Measurements from ENCODE around the gene INSIG1. TPM values are rescaled to one million over a fixed set of nuclear protein-coding genes. Genes with fewer than 3 reads are reported as not detected.

Gene INSIG1
- total RNA-seq, 1 donor from 2014 or later: 256 TPM

DNA sequence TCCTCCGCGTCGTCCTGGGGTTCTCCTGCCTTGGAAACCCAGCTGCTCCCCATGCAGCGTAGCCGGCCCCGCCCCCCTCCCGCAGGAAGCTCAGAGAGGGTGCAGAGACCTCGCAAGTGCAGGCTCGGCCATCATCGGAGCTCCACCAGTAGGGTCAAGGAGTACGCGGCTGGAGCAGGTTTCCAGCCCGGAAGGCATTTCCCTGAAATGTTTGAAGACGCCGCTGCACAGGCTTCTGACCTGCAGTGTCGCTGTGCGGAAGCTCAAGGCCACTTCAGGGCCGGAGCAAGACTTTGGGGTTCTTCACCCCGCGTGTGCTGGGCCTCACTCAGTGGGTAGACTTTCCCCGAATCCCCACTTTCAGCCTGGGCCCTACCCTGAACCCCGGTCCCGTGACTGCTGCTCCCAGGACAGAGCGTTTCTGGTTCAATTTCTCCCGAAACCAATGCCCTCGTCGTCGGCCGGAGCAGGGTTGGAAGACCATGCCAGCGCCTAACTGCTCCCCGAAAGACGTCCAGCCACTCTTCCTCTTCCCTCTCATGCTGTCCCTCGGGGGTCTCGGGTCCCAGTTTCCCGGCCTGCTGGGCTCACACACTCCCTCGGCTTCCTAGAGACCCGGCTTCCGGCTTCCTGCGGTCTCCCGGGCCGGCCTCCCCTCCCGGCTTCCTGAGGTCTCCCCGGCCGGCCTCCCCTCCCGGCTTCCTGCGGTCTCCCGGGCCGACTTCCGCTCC is 52.1 kb downstream of the INSIG1 start:
- DNase-seq (ENCODE audit: low spot score): no peak

DNA sequence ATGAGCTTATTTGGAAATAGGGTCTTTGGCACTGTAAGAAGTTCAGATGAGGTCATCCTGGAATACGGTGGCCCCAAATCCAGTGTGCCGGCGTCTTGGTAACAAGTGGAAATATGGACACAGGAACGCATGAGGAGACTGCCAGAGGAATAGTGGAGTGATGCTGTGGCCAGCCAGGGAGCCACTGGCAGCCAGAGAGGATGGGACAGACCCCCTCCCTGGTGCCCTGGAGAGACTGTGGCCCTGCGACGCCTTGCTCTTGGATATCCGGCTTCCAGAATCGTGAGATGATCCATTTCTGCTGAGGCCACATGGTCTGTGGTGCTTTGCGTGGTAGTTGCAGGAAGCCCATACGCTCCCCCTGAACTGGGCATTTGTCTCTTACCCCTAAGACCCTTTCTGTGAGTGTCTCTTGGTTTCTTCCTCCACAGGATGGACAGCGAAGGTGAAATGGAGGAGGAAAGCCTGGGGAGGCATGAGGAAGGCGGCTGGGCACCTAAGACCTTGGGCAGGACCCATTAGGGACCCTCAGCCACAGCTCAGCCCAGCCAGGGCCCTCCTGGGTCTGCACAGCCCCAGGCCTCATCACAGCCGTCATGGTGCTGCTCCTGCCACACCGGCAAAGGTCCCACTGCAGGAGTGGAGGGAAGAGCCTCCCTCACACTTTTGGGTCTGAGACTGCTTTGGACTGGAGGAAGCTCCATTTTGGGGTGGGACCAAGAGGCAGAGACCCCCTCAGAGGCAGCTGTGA is 53.6 kb downstream of the INSIG1 start:
- DNase-seq (ENCODE audit: low spot score): no peak

DNA sequence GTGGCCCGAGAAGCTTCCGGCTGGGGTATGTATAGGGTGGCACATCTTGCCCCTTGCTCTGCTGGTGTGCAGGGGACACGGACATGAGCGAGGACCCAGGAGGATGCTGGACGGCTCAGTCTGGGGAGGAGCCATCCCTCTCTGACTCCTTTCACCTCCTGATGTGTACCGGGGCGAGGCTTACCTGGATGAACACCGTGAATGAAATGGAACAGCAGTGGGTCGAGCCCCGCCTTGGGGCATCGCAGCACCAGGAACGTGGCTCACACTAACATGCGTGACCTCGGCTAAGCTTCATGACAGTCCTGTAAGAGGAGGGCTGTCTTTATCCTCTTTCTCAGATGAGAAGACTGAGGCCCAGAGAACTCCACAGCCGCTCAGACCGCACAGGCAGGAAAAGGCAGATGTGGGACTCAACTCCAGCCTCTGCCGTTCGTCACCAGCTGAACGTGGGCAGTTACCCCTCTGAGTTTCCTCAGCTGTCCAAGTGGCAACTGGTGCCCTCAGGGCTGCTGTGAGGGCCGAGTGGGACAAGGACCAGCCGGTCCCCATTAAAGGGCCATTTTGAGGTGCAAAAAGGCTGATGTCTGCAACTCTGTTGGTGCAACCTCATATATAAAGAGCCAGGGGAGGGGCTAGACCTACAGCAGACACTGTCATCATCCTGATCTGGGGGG is 54.5 kb downstream of the INSIG1 start:
- no peak for DNase-seq (ENCODE audit: low spot score)

DNA sequence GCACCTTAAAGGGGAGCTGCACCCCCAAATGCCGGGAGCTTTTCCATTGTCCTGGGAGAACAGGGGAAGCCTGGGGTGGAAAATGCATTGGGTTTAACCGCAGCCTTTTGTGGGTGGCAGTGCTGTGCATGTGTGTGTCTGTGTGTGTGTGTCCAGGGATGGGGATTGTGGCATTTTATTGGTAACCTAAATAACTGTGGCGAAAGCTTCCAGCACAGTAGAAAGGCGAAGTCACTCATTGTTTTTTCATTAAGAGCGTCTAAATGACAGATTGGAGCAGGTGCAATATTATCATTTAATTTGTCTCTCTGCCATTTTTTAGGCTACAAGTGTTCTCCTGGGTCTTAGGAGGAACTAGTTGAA is 55.1 kb downstream of the INSIG1 start:
- no peak for DNase-seq (ENCODE audit: low spot score)

DNA sequence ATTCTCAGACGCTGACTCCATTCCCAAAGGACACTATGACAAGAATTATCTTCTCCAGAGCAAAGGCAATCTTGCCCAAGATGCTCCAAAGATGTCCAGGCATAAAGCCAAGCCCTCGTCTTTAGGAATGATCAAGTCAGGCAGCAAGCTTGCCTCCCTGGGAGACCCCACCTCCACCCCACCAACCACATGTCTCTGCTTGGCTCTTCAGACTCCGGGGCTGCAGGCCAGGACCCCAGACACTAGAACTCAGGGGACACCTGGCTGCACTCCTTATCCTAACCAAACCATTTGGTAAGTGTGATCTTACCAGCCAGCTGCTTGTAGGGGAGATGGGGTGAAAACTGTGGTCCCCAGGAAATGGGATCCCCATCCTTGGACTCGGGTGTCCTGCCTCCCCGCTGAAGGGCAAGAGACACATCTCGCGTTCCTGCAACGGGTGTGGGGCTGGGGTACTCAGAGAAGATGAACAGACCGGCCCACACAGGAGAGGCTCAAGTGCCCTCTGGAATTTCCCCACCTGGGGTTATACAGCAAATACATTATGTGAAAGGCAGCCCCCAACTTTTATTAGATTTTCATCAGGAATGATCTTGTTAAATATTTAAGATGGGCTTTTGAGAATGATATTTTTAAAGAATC is 55.7 kb downstream of the INSIG1 start:
- DNase-seq (ENCODE audit: low spot score): no peak

DNA sequence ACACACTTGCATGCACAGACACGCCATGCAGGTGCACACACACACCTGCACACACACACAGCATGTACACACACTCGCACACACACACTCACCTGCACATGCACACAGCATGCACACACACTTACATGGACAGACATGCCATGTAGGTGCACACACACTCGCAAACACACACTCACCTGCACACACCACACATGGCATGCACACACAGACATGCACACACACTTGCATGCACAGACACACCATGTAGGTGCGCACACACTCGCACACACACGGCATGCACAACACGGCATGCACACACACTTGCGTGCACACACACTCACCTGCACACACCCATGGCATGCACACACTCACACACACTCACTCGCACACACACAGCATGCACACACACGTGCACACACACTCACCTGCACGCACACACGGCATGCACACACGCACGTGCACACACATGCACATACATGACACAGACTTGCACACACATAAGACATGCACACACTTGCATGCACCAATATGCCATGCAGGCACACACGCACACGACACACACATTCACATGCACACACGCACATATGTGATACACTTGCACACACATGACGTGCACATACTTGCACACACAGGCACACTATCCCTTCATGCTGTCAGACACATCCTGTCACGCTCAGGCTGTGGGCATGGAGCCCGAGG is 56.8 kb downstream of the INSIG1 start:
- no peak for DNase-seq (ENCODE audit: low spot score)

DNA sequence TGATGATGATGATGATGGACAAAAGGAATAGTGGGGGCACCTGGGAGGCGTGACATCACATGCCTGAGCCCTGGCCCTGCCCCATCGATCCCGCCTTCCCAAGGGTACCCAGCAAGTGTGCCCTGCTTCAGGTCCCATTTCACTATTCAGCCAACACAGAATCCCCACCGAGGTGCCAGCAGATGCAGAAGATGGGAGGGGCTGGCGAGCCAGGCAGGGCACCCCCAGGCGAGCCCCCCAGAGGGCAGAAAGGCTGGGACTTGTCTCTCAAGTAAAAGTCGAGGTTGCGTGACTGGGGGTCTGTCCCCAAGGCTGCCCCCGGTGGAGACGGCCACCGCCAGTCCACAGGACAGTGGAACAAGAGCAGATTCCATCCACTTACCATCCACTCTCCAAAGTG is 57.5 kb downstream of the INSIG1 start:
- DNase-seq (ENCODE audit: low spot score): no peak

DNA sequence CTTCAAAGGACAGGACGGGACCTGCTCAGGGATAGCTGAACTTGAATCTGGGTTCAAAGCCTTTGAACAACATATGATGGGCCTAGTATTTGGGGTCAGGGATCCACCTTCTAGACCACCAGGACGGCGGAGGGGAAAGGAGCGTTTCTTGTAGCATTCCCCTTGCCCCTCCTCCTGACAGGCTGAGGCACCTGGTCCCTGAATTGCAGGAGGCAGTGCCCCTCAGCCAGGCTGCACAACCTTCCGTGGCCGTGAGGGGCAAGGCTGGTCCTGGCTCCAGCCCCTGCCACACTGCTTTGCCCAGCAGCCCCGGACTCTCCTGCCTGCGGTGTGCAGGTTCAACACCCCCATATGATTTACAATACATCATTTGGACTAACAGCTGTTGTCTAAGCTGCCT is 58.1 kb downstream of the INSIG1 start:
- DNase-seq (ENCODE audit: low spot score): no peak

DNA sequence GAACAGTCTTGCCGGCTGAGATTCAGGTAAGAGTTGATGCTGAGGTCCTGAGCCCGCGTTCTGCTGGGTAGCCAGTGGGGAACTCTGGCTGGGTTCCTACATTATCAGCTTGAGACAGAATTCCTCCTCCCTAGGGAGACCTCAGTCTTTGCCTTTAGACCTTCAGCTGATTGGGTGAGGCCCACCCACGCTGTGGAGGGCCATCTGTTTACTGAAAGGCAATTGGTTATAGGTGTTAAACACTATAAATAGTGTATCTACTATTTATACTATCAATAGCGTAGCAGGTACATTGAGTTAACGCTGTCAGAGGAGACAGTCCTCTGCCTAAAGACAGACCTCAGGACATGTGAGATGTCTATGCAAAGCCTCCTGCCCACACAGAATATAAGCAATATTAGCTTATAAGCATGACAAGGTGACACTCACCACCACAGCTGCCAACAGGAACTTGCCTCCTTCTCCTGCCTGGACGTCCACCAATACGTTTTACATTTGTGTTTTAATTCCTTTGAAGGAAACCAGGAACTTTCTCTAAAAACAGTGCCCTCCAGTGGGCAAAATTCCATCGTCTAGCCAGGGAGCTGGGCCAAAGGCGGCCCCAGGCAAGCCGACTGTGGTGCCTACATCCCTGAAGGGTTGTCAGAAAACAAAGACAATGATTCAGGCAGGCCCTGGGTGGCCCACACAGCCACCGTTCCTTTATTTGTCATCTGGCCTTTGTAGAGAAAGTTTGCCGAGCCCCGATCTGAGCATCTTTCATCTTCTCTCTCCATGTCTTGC is 58.8 kb downstream of the INSIG1 start:
- no peak for DNase-seq (ENCODE audit: low spot score)

DNA sequence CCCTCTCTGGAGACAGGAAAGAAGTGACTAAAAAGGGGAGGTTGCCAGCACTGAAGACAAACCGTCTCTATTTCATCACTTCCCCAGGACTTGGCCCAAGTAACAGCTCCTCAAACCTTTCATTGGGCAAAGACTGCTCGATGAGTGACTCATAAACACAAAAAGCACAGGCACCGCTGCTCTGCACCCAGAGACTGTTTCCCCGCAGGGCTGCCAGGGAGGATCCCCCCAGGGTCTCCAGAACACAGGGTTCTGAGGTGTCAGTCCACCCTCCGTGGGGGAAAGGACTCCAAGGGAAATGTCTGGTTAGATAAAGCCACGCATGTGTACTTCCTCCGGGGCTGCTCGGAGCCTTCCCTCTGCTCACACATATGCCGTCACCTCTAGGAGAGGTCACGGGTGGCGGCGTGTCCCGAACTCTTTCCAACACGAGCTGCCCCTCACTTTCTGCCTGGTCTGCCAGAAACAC is 59.9 kb downstream of the INSIG1 start:
- DNase-seq (ENCODE audit: low spot score): no peak

DNA sequence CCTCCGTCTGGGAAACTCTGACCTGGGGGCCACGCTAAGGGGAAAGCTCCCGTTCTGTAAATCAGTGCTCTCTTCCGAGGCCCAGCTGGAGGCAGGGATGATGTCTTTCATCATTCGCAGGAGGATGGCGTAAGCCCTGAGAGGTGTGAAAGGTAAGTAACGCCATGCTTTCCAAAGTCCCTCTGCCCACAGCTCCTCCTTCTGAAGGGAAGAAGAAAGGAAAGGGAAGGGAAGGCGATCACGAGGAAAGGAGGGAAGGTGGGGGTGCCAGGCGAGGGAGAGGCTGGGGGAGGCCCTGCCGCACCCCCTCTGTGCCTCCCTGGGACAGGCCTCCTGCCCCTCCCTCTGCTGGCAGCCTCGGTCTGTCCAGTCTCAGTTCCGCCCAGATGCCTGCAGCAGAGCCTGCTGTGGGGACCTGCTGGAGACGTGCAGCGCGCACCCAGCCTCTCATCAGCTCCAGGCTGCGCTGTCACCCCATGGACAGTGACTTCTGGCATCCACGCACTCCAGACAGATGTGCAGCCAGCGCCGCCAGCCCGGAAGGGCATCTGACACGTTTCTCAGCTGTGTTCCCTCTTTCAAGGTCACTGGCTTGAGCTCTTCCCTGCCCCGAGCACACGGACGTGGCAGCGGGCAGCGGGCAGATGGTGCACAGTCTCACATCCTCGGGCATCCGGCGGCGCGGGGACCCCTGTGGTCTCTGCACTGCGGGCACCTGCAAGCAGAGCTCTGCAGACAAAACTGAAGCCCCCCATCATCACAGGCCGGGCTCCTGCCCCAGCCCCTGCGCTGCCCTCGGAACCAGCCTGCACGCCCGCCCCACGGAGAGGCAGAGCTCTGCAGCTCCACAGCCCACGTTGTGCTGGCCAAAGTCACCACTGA is 60.6 kb downstream of the INSIG1 start:
- no peak for DNase-seq (ENCODE audit: low spot score)

DNA sequence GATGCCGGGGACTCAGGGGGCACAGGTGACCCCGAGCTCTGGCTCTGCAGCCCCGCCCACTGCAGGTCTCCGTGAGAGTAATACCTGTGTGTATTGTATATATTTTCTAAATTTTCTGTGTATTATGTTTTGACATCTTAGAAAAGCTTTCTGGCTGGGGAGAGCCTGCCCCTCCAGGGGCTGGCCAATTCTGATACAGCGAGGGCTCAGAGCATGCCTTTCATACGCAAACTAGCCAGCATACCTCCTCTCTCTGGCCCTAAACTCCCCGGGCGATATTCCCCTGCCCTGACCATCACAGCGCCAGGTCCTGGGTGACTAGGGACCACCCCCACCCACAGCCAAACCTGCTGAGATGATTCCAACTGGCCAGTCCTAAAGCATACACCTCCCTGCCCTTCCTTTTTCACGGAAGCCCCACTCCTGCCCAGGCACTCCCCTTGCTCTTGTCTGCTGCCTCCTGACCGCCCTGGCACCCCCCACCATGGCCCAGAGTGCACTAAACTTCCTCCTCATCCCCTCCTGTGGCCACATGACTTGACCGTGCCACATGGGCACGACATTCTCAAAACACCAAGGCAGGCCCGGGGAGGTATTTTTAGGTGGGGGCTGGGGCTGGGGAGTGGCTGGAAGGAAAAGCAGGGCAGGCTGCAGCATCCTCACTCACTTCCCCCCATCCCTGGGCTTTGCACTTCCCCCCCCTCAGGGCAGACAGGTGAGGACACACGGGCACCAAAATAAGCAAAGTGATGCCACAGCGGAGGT is 61.5 kb downstream of the INSIG1 start:
- no peak for DNase-seq (ENCODE audit: low spot score)

Other genes starting within 250 kb of the INSIG1 start
- not detected for gene HTR5A, start 227.6 kb upstream of the INSIG1 start, total RNA-seq
- gene EN2, start 160.3 kb downstream of the INSIG1 start, total RNA-seq: not detected
- not detected for gene CNPY1, start 248.7 kb downstream of the INSIG1 start, total RNA-seq

Data from mucosa of gallbladder (tissue), 1 donor.